Neural progenitor cell (in vitro differentiated cells): Measurements from ENCODE around the gene COL17A1. TPM values are rescaled to one million over a fixed set of nuclear protein-coding genes. Genes with fewer than 3 reads are reported as not detected.

Experiments used
- DNase-seq: peaks from one replicate; pipeline ENCODE4 v3.0.0-alpha.2; 2016; ENCODE audit warnings: low spot score
- H2AFZ ChIP-seq: fragments of 200-600 bp; sonication (generic); replicated peaks from 2 replicates; pipeline ENCODE4 v1.6.1; 2016; ENCODE audit warnings: antibody characterized with exemption
- H3F3A ChIP-seq: fragments of 200-600 bp; sonication (generic); 2 replicates; pipeline ENCODE4 v1.6.1; 2016; ENCODE audit warnings: antibody characterized with exemption, low read depth
- H3K27ac ChIP-seq: fragments of 200-600 bp; sonication (generic); 2 replicates; pipeline ENCODE4 v1.5.1; 2016; ENCODE audit warnings: mild to moderate bottlenecking
- H3K27me3 ChIP-seq: fragments of 200-600 bp; sonication (generic); 2 replicates; pipeline ENCODE4 v1.6.1; 2016; ENCODE audit warnings: mild to moderate bottlenecking, moderate library complexity
- H3K36me3 ChIP-seq: fragments of 200-600 bp; sonication (generic); 2 replicates; pipeline ENCODE4 v1.5.1; 2016
- H3K4me1 ChIP-seq: fragments of 200-600 bp; sonication (generic); 2 replicates; pipeline ENCODE4 v1.6.1; 2016; ENCODE audit warnings: mixed run types
- H3K4me2 ChIP-seq: fragments of 200-600 bp; sonication (generic); 2 replicates; pipeline ENCODE4 v1.6.1; 2016
- H3K4me3 ChIP-seq: fragments of 200-600 bp; sonication (generic); 2 replicates; pipeline ENCODE4 v1.5.1; 2016
- H3K79me2 ChIP-seq: fragments of 200-600 bp; sonication (generic); 2 replicates; pipeline ENCODE4 v1.6.1; 2016; ENCODE audit warnings: low read depth
- H3K9ac ChIP-seq: fragments of 200-600 bp; sonication (generic); 2 replicates; pipeline ENCODE4 v1.6.1; 2016
- H3K9me3 ChIP-seq: fragments of 200-600 bp; sonication (generic); 2 replicates; pipeline ENCODE4 v1.5.1; 2016; ENCODE audit warnings: low read depth
- H4K20me1 ChIP-seq: fragments of 200-600 bp; sonication (generic); 2 replicates; pipeline ENCODE4 v1.6.1; 2016; ENCODE audit warnings: low read depth
- H3K27ac Mint-ChIP-seq: 3 replicates; pipeline ENCODE4 v1.8.0; 2021; ENCODE audit warnings: mixed read lengths
- H3K27me3 Mint-ChIP-seq: 2 replicates; pipeline ENCODE4 v1.8.0; 2022; ENCODE audit warnings: low read depth, mild to moderate bottlenecking, inconsistent platforms, moderate library complexity, mixed read lengths; ENCODE audit not compliant: insufficient read depth
- H3K36me3 Mint-ChIP-seq: 3 replicates; pipeline ENCODE4 v1.8.0; 2021; ENCODE audit warnings: mixed read lengths
- H3K4me1 Mint-ChIP-seq: 3 replicates; pipeline ENCODE4 v1.8.0; 2021; ENCODE audit warnings: mixed read lengths
- H3K4me3 Mint-ChIP-seq: 3 replicates; pipeline ENCODE4 v1.8.0; 2021; ENCODE audit warnings: mild to moderate bottlenecking, moderate library complexity, mixed read lengths
- H3K9me3 Mint-ChIP-seq: 3 replicates; pipeline ENCODE4 v1.8.0; 2020; ENCODE audit warnings: mixed read lengths
- EZH2 ChIP-seq: fragments of 200-600 bp; sonication (generic); IDR thresholded peaks from 2 replicates; pipeline ENCODE4 v1.6.1; 2017; ENCODE audit warnings: antibody characterized with exemption, mild to moderate bottlenecking, moderate library complexity
- EZH2phosphoT487 ChIP-seq: fragments of 200-600 bp; sonication (generic); IDR thresholded peaks from 2 replicates; pipeline ENCODE4 v1.6.1; 2017; ENCODE audit warnings: antibody characterized with exemption
- total RNA-seq: library from RNA; depleted of rRNA; stranded (reverse); fragments of >200 nt; gene quantifications from 2 replicates; pipeline ENCODE4 v1.2.3, GENCODE V29; 2015; ENCODE audit warnings: low replicate concordance
- TF ChIP-seq, protein P1 (sequence below): fragments of 200-600 bp; sonication (generic); IDR thresholded peaks from 2 replicates; pipeline ENCODE4 v1.5.1; 2017; ENCODE audit warnings: antibody characterized with exemption, mild to moderate bottlenecking

The COL17A1 gene
- total RNA-seq, 1 donor from 2014 or later: 2.3 TPM

DNA sequence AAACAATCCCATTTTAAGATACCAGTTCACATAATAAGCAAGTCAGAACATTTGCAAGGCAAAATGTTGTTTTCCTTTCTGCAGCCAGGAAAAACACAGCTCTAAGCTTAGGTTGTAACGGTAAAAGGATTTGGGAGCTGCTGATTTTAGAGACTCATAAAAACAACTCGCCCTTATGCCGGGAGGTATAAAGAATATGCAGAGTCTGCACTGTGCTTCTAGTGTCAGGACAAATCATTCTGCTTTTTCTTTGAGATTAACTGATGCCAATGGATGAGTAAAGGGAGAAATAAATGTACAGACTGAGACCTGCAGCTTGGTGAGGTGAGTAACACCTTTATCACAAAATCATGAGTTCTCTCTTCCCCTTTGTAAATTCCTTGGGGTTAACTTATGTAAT is 34.3 kb upstream of the COL17A1 start:
- Histone ChIP-seq H3K9ac (no peak overlapping the region), H3K4me1 (peaks cover 30% of the 10 kb centered on the region), H3K9me3 (no peaks in the 10 kb centered on the region), H4K20me1 (no peaks in the 10 kb centered on the region), H3K27ac (peak overlapping the region; percentile 50), H3K4me3 (no peak overlapping the region), H3K27me3 (no peaks in the 10 kb centered on the region), H2AFZ (peak overlapping the region; percentile 96), H3F3A (peaks cover 32% of the 10 kb centered on the region), H3K79me2 (peaks cover 20% of the 10 kb centered on the region), H3K4me2 (peak overlapping the region; percentile 82), H3K36me3 (no peaks in the 10 kb centered on the region)
- Mint-ChIP-seq H3K36me3 (no peaks in the 10 kb centered on the region), H3K9me3 (no peaks in the 10 kb centered on the region), H3K4me3 (no peak overlapping the region), H3K4me1 (peaks cover 28% of the 10 kb centered on the region), H3K27me3 (no peaks in the 10 kb centered on the region), H3K27ac (no peak overlapping the region)
- TF ChIP-seq, protein P1, sequence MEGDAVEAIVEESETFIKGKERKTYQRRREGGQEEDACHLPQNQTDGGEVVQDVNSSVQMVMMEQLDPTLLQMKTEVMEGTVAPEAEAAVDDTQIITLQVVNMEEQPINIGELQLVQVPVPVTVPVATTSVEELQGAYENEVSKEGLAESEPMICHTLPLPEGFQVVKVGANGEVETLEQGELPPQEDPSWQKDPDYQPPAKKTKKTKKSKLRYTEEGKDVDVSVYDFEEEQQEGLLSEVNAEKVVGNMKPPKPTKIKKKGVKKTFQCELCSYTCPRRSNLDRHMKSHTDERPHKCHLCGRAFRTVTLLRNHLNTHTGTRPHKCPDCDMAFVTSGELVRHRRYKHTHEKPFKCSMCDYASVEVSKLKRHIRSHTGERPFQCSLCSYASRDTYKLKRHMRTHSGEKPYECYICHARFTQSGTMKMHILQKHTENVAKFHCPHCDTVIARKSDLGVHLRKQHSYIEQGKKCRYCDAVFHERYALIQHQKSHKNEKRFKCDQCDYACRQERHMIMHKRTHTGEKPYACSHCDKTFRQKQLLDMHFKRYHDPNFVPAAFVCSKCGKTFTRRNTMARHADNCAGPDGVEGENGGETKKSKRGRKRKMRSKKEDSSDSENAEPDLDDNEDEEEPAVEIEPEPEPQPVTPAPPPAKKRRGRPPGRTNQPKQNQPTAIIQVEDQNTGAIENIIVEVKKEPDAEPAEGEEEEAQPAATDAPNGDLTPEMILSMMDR: no peak
- TF ChIP-seq EZH2: no peak
- TF ChIP-seq EZH2phosphoT487: no peak
- DNase-seq: no peak

DNA sequence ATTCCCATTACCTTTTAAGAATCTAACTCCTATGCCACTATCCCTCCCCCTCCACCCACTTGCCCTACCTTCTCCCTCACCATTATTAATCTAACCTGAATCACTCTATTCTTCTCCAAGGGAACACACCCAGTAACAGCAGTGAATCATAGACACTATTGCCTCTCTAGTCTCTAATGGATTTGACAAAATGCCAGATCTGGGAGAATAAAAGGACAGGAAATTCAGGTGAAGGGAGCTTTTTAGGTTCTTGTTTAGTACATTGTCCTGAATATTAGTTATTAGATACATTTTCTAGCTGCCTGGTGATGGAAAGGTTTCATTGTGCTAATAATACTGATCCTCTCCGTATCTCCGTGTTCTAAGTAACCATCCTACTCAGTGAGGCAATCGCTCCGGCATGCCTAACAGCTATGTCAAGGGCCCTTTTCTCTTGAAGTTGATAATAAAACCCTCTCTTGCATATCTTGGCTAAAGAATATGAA is 32.2 kb upstream of the COL17A1 start:
- Histone ChIP-seq H3K36me3 (no peaks in the 10 kb centered on the region), H4K20me1 (no peaks in the 10 kb centered on the region), H2AFZ (peak overlapping the region; percentile 13), H3K27me3 (no peaks in the 10 kb centered on the region), H3F3A (peaks cover 29% of the 10 kb centered on the region), H3K4me2 (no peak overlapping the region), H3K27ac (no peak overlapping the region), H3K79me2 (peaks cover 6% of the 10 kb centered on the region), H3K4me1 (peaks cover 19% of the 10 kb centered on the region), H3K9me3 (no peaks in the 10 kb centered on the region), H3K4me3 (no peak overlapping the region), H3K9ac (no peak overlapping the region)
- DNase-seq: no peak
- peaks cover 18% of the 10 kb centered on the region for H3K4me1 Mint-ChIP-seq
- H3K36me3 Mint-ChIP-seq: no peaks in the 10 kb centered on the region
- no peak overlapping the region for H3K27ac Mint-ChIP-seq
- TF ChIP-seq EZH2phosphoT487 (no peak), EZH2 (no peak)
- TF ChIP-seq, protein P1: no peak
- H3K27me3 Mint-ChIP-seq: no peaks in the 10 kb centered on the region
- no peaks in the 10 kb centered on the region for H3K9me3 Mint-ChIP-seq
- H3K4me3 Mint-ChIP-seq: no peak overlapping the region

DNA sequence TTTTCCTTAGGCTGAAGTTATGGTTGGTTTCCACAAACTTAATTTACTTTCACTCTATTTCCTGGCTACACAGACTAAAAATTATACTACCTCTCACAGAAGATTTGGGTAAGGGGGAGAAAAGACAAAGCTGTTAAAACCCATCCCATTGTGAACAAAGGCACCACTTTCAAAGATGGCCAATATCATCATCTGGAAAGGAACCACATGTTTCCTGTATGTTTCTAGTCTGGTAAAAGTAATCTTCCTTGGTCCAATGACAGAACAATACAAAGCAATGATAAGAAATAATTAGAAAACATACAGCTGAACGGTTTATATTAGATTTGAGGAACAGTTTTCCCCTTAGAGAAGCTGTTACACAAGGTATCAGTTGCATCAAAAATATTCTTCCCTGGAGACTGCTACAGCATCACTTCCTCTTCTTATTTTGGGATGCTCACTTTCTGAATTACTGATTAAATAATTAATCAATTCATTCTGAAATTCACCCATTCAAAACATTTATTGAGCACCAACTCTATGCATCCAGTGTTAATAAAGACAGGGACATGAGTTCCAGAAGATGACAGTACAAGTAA is 27.8 kb upstream of the COL17A1 start:
- Histone ChIP-seq H3K9me3 (no peaks in the 10 kb centered on the region), H3K4me1 (no peaks in the 10 kb centered on the region), H3K36me3 (no peaks in the 10 kb centered on the region), H3F3A (no peaks in the 10 kb centered on the region), H3K9ac (no peak overlapping the region), H3K4me2 (no peak overlapping the region), H3K79me2 (no peaks in the 10 kb centered on the region), H3K27me3 (no peaks in the 10 kb centered on the region), H3K4me3 (no peak overlapping the region), H2AFZ (no peak overlapping the region), H4K20me1 (no peaks in the 10 kb centered on the region), H3K27ac (no peak overlapping the region)
- Mint-ChIP-seq H3K36me3 (no peaks in the 10 kb centered on the region), H3K9me3 (no peaks in the 10 kb centered on the region), H3K4me1 (peaks cover 2% of the 10 kb centered on the region), H3K27ac (no peak overlapping the region), H3K4me3 (no peak overlapping the region), H3K27me3 (no peaks in the 10 kb centered on the region)
- DNase-seq: no peak
- TF ChIP-seq EZH2: no peak
- TF ChIP-seq EZH2phosphoT487: no peak
- TF ChIP-seq, protein P1: no peak
